PC-3 (cell line): ENCODE results near the gene STRBP. TPM values are rescaled to one million over a fixed set of nuclear protein-coding genes. Genes with fewer than 3 reads are reported as not detected.
"Not testable (repeated sequence)": the region's sequence is repeated elsewhere in the genome, so short reads cannot be mapped to it uniquely, and the experiment has no call there.

Experiments used
- ATAC-seq: fragments of 200-7000 bp; cut with Tn5 transposase; 2 replicates; pipeline ENCODE4 v1.9.1; 2020; ENCODE audit warnings: mild to moderate bottlenecking, moderate library complexity
- BruUV-seq: library from RNA; stranded (reverse); fragments of 400-500 nt; replicated peaks from 2 replicates; lab custom pipeline; 2021; lab: Mats Ljungman, UMichigan
- CTCF ChIA-PET: fragments of 300-600 bp; sonication (Branson Sonifier 250); formaldehyde crosslinking; loops from one replicate; lab custom pipeline; 2022; ENCODE audit warnings: antibody characterized with exemption; lab: Charles Lee
- POLR2A ChIA-PET: fragments of 300-600 bp; sonication (Branson Sonifier 250); formaldehyde crosslinking; loops from one replicate; lab custom pipeline; 2022; ENCODE audit warnings: antibody characterized with exemption; ENCODE audit not compliant: unreplicated experiment; lab: Charles Lee
- DNase-seq: peaks from one replicate; pipeline ENCODE4 v3.0.0-alpha.2; 2015
- H2AFZ ChIP-seq: fragments of 300-600 bp; sonication (generic); 2 replicates; pipeline ENCODE4 v1.6.0; 2016; ENCODE audit warnings: antibody characterized with exemption, low read length
- H3F3A ChIP-seq: fragments of 300-600 bp; sonication (generic); one replicate; pipeline ENCODE4 v1.6.0; 2017; ENCODE audit warnings: antibody characterized with exemption, low read length, control low read depth, mild to moderate bottlenecking; ENCODE audit not compliant: unreplicated experiment
- H3K27ac ChIP-seq: fragments of 300-600 bp; sonication (generic); 2 replicates; pipeline ENCODE4 v1.5.1; 2016; ENCODE audit warnings: mild to moderate bottlenecking, low read length
- H3K27me3 ChIP-seq: fragments of 300-600 bp; sonication (generic); 2 replicates; pipeline ENCODE4 v1.6.1; 2016; ENCODE audit warnings: low read length, mixed read lengths
- H3K36me3 ChIP-seq: fragments of 300-600 bp; sonication (generic); 2 replicates; pipeline ENCODE4 v1.6.1; 2016; ENCODE audit warnings: low read depth, mixed run types, low read length, mixed read lengths
- H3K4me1 ChIP-seq: fragments of 300-600 bp; sonication (generic); 2 replicates; pipeline ENCODE4 v1.5.1; 2016; ENCODE audit warnings: low read length; ENCODE audit not compliant: insufficient read depth
- H3K4me2 ChIP-seq: fragments of 300-600 bp; sonication (generic); 2 replicates; pipeline ENCODE4 v1.6.0; 2016; ENCODE audit warnings: low read length
- H3K4me3 ChIP-seq: fragments of 300-600 bp; sonication (generic); 2 replicates; pipeline ENCODE4 v1.5.1; 2016; ENCODE audit warnings: mild to moderate bottlenecking, low read length, mixed read lengths
- H3K79me2 ChIP-seq: fragments of 300-600 bp; sonication (generic); 2 replicates; pipeline ENCODE4 v1.6.1; 2017; ENCODE audit warnings: low read length, mixed read lengths
- H3K9ac ChIP-seq: fragments of 300-600 bp; sonication (generic); 2 replicates; pipeline ENCODE4 v1.6.0; 2016; ENCODE audit warnings: mild to moderate bottlenecking, low read length
- H3K9me2 ChIP-seq: fragments of 300-600 bp; sonication (generic); replicated peaks from 2 replicates; pipeline ENCODE4 v1.6.1; 2016; ENCODE audit warnings: mixed run types, low read length, mixed read lengths
- H3K9me3 ChIP-seq: fragments of 300-600 bp; sonication (generic); 2 replicates; pipeline ENCODE4 v1.6.1; 2016; ENCODE audit warnings: low read length, mixed read lengths
- H4K20me1 ChIP-seq: fragments of 300-600 bp; sonication (generic); 2 replicates; pipeline ENCODE4 v1.6.1; 2016; ENCODE audit warnings: low read length, mixed read lengths
- CTCF ChIP-seq: fragments of 300-600 bp; sonication (generic); conservative IDR thresholded peaks from 2 replicates; pipeline ENCODE4 v1.5.1; 2017; ENCODE audit warnings: antibody characterized with exemption, low read depth, mild to moderate bottlenecking, low read length
- EZH2 ChIP-seq: fragments of 300-600 bp; sonication (generic); IDR thresholded peaks from one replicate; pipeline ENCODE4 v1.6.1; 2017; ENCODE audit warnings: antibody characterized with exemption, mild to moderate bottlenecking, low read length; ENCODE audit not compliant: unreplicated experiment
- EZH2phosphoT487 ChIP-seq: fragments of 300-600 bp; sonication (generic); IDR thresholded peaks from 2 replicates; pipeline ENCODE4 v1.6.1; 2018; ENCODE audit warnings: mild to moderate bottlenecking, antibody characterized with exemption, low read length, borderline replicate concordance
- intact Hi-C: fragments of 100-400 bp; cut with micrococcal nuclease; formaldehyde crosslinking; loops from 2 replicates; pipeline ENCODE4 v1.9.0; 2023
- total RNA-seq: library from RNA; depleted of rRNA; stranded (reverse); fragments of >200 nt; gene quantifications from 2 replicates; pipeline ENCODE4 v1.2.3, GENCODE V29; 2014

The STRBP gene
- total RNA-seq, 1 experiment from 2014 or later, result 19.2 TPM

- Histone ChIP-seq H3K79me2 (no peaks in the 10 kb centered on the region), H3K4me2 (no peak overlapping the region), H3F3A (no peaks in the 10 kb centered on the region), H3K4me3 (no peak overlapping the region), H4K20me1 (no peaks in the 10 kb centered on the region), H3K9me3 (no peaks in the 10 kb centered on the region), H3K27ac (no peak overlapping the region), H2AFZ (no peak overlapping the region), H3K9me2 (no peaks in the 10 kb centered on the region), H3K9ac (no peak overlapping the region), H3K36me3 (no peaks in the 10 kb centered on the region), H3K27me3 (no peaks in the 10 kb centered on the region), H3K4me1 (no peaks in the 10 kb centered on the region)
- intact Hi-C loops, result no loop called here
- DNase-seq (no peak), ATAC-seq (no peak)
- CTCF ChIA-PET, result no interaction called here
- BruUV-seq, result no TSS peak
- POLR2A ChIA-PET, result no interaction called here
- no peak for TF ChIP-seq EZH2
- TF ChIP-seq CTCF, result no peak
- TF ChIP-seq EZH2phosphoT487, result no peak
These were observed 59.7 kb downstream of the STRBP start for GRCh38 chr9:123208626-123209174.

- H3K4me2 ChIP-seq, result no peak overlapping the region
- no peaks in the 10 kb centered on the region for H4K20me1 ChIP-seq
- no peak overlapping the region for H3K9ac ChIP-seq
- ATAC-seq (no peak), DNase-seq (no peak)
- no peaks in the 10 kb centered on the region for H3K9me2 ChIP-seq
- no peaks in the 10 kb centered on the region for H3F3A ChIP-seq
- H2AFZ ChIP-seq, result no peak overlapping the region
- H3K9me3 ChIP-seq, result no peaks in the 10 kb centered on the region
- no peaks in the 10 kb centered on the region for H3K27me3 ChIP-seq
- intact Hi-C loops, result no loop called here
- no peak overlapping the region for H3K4me3 ChIP-seq
- TF ChIP-seq EZH2 (no peak), EZH2phosphoT487 (no peak), CTCF (no peak)
- ChIA-PET POLR2A (no interaction called here), CTCF (no interaction called here)
- no peaks in the 10 kb centered on the region for H3K4me1 ChIP-seq
- H3K27ac ChIP-seq, result no peak overlapping the region
- no peaks in the 10 kb centered on the region for H3K79me2 ChIP-seq
- BruUV-seq, result no TSS peak
- no peaks in the 10 kb centered on the region for H3K36me3 ChIP-seq
These were observed 62.3 kb downstream of the STRBP start for GRCh38 chr9:123206065-123206464.

- H3F3A ChIP-seq, result no peaks in the 10 kb centered on the region
- DNase-seq (no peak), ATAC-seq (no peak)
- intact Hi-C loops, result no loop called here
- H2AFZ ChIP-seq, result no peak overlapping the region
- no peaks in the 10 kb centered on the region for H3K4me1 ChIP-seq
- no peaks in the 10 kb centered on the region for H3K27me3 ChIP-seq
- no peak overlapping the region for H3K4me2 ChIP-seq
- ChIA-PET POLR2A (interaction anchor here (0.6 kb wide), 1 partner anchor 139 kb away, joined by 3 read pairs; no protein-coding TSS in a partner anchor), CTCF (no interaction called here)
- no peaks in the 10 kb centered on the region for H3K9me3 ChIP-seq
- no peak overlapping the region for H3K27ac ChIP-seq
- no peak overlapping the region for H3K9ac ChIP-seq
- no peaks in the 10 kb centered on the region for H3K36me3 ChIP-seq
- H4K20me1 ChIP-seq, result no peaks in the 10 kb centered on the region
- H3K79me2 ChIP-seq, result no peaks in the 10 kb centered on the region
- BruUV-seq, result no TSS peak
- H3K9me2 ChIP-seq, result no peaks in the 10 kb centered on the region
- no peak for TF ChIP-seq EZH2phosphoT487
- TF ChIP-seq EZH2, result no peak
- TF ChIP-seq CTCF, result no peak
- H3K4me3 ChIP-seq, result no peak overlapping the region
These were observed 67.3 kb downstream of the STRBP start for GRCh38 chr9:123201083-123201482.

- H3K9ac ChIP-seq, H3K4me1 ChIP-seq, H2AFZ ChIP-seq, H3K36me3 ChIP-seq, H4K20me1 ChIP-seq, H3K27ac ChIP-seq, H3F3A ChIP-seq, H3K4me2 ChIP-seq, CTCF ChIA-PET, intact Hi-C loops, H3K79me2 ChIP-seq, H3K9me3 ChIP-seq, DNase-seq, POLR2A ChIA-PET, ATAC-seq, H3K9me2 ChIP-seq, BruUV-seq, H3K4me3 ChIP-seq, H3K27me3 ChIP-seq: not testable (repeated sequence)
These were observed 67.9 kb downstream of the STRBP start for GRCh38 chr9:123200469-123200868.
